Mucosa of descending colon (tissue), 3 donors: Measurements from ENCODE around the gene TPRKB. TPM values are rescaled to one million over a fixed set of nuclear protein-coding genes. Genes with fewer than 3 reads are reported as not detected.
"Not testable (repeated sequence)": the region's sequence is repeated elsewhere in the genome, so short reads cannot be mapped to it uniquely, and the experiment has no call there.

Experiments used
- ATAC-seq: fragments of 200-7000 bp; cut with Tn5 transposase; one replicate; pipeline ENCODE4 v1.9.1; 2020; ENCODE audit warnings: mild to moderate bottlenecking, moderate library complexity
- DNase-seq, 3 donors: peaks; one replicate each; pipeline ENCODE4 v3.0.0-alpha.2; 2020
- H3K36me3 ChIP-seq: fragments of 200-600 bp; one replicate; pipeline ENCODE4 v1.8.0; 2021; ENCODE audit warnings: low read depth, mild to moderate bottlenecking
- H3K4me1 ChIP-seq: fragments of 200-600 bp; one replicate; pipeline ENCODE4 v1.8.0; 2021; ENCODE audit warnings: low read depth, mild to moderate bottlenecking
- H3K4me3 ChIP-seq: fragments of 200-600 bp; one replicate; pipeline ENCODE4 v1.8.0; 2021; ENCODE audit warnings: mild to moderate bottlenecking
- H3K9me3 ChIP-seq: fragments of 200-600 bp; one replicate; pipeline ENCODE4 v1.8.0; 2021; ENCODE audit warnings: mild to moderate bottlenecking
- CTCF ChIP-seq: fragments of 200-600 bp; IDR thresholded peaks from one replicate; pipeline ENCODE4 v1.8.0; 2022; ENCODE audit warnings: antibody characterized with exemption, mild to moderate bottlenecking
- intact Hi-C, 2 donors: fragments of 100-400 bp; cut with DNase I in 1 of 2; cut with micrococcal nuclease in 1 of 2; formaldehyde crosslinking; loops; one replicate each; pipeline versions ENCODE4 v1.11.0 to v1.11.1; 2022; cut with DNase I, micrococcal nuclease
- total RNA-seq, 3 donors: library from RNA; stranded (reverse); fragmentation: NEBNext Ultra II Directional in 2 of 3; extraction: Animal tissue kit (Norgen Biotek cat#: 25700) in 2 of 3; gene quantifications; one replicate each; pipeline versions ENCODE4 v1.2.1 to v1.2.4, GENCODE V29; 2021 to 2023
- donor health status: DM: no; HTN: no; CAD: no; lungs with moderate emphysema.
- donor health status: DM: no; HTN: no; CAD: no.
- donor health status: DM: no; HTN: yes; CAD: no.

Gene TPRKB
- total RNA-seq, 3 donors from 2014 or later: 22.3 to 33.5 (median 23.9) TPM

- DNase-seq (peak in 2 of 3 donors; percentile 73 to 78), ATAC-seq (peak; percentile 93)
- Histone ChIP-seq H3K36me3 (no peaks in the 10 kb centered on the region), H3K4me1 (no peaks in the 10 kb centered on the region), H3K4me3 (no peak overlapping the region), H3K9me3 (no peaks in the 10 kb centered on the region)
- intact Hi-C loops: no loop called here
- TF ChIP-seq CTCF: no peak
Measured at GRCh38 chr2:73685764-73686438, 51.2 kb downstream of the TPRKB start.

- H3K9me3 ChIP-seq, intact Hi-C loops, H3K4me1 ChIP-seq, H3K4me3 ChIP-seq, H3K36me3 ChIP-seq: not testable (repeated sequence)
- ATAC-seq (peak; percentile 72), DNase-seq (peak in 2 of 3 donors; percentile 44 to 51)
Measured at GRCh38 chr2:73684905-73685304, 52.2 kb downstream of the TPRKB start.

- H3K36me3 ChIP-seq, H3K4me3 ChIP-seq, H3K4me1 ChIP-seq, DNase-seq, H3K9me3 ChIP-seq, intact Hi-C loops, ATAC-seq: not testable (repeated sequence)
Measured at GRCh38 chr2:73684325-73684724, 52.8 kb downstream of the TPRKB start.

GRCh38 chr2:73679951-73680571 is 57.1 kb downstream of the TPRKB start:
- peak in 1 of 3 donors; percentile 72 for DNase-seq
- H3K36me3 ChIP-seq, H3K9me3 ChIP-seq, intact Hi-C loops, H3K4me1 ChIP-seq, H3K4me3 ChIP-seq: not testable (repeated sequence)
- peak; percentile 24 for TF ChIP-seq CTCF
- ATAC-seq: peak; percentile 76

Other genes with a start within 250 kb of the TPRKB start
- gene NAT8, start 94.9 kb downstream of the TPRKB start, total RNA-seq: under 1 TPM in 1 of 3 donors, not detected in 2; 0.52 TPM
- gene DUSP11, start 42.8 kb upstream of the TPRKB start, total RNA-seq: 10 to 100 TPM; 18.5 to 22.5 (median 21.0) TPM
- not detected for gene C2orf78, start 46.8 kb upstream of the TPRKB start, total RNA-seq
- 10 to 100 TPM; 38.9 to 47.0 (median 42.5) TPM for gene STAMBP, start 91.6 kb upstream of the TPRKB start, total RNA-seq
- 1,000 to 10,000 TPM in 1 of 3 donors, 100 to 1,000 TPM in 1, 10 to 100 TPM in 1; 53.1 to 3,506 (median 391) TPM for gene ACTG2, start 155.7 kb upstream of the TPRKB start, total RNA-seq
- 10 to 100 TPM; 36.5 to 61.3 (median 57.8) TPM for gene DGUOK, start 189.5 kb upstream of the TPRKB start, total RNA-seq
- gene TET3, start 247.6 kb upstream of the TPRKB start, total RNA-seq: 10 to 100 TPM; 16.6 to 28.7 (median 21.9) TPM